Mesothelial cell of epicardium (in vitro differentiated cells): ENCODE data around the gene POLN. TPM values are rescaled to one million over a fixed set of nuclear protein-coding genes. Genes with fewer than 3 reads are reported as not detected.
A peak's percentile ranks its signal among the peaks of the same experiment; 100 is the strongest.

ENCODE experiments used
- DNase-seq, 2 experiments: peaks; one replicate each; pipeline ENCODE4 v3.0.0; 2021; ENCODE audit warnings: low spot score in 2 of 2; ENCODE audit not compliant: unreplicated experiment in 2 of 2
- H3K27ac Mint-ChIP-seq: 2 replicates; pipeline ENCODE4 v1.8.0; 2021; ENCODE audit warnings: mixed read lengths
- H3K27me3 Mint-ChIP-seq: 2 replicates; pipeline ENCODE4 v1.8.0; 2021; ENCODE audit warnings: low read depth, mixed read lengths
- H3K36me3 Mint-ChIP-seq: 2 replicates; pipeline ENCODE4 v1.8.0; 2021; ENCODE audit warnings: mixed read lengths
- H3K4me1 Mint-ChIP-seq: 2 replicates; pipeline ENCODE4 v1.8.0; 2021; ENCODE audit warnings: mixed read lengths
- H3K4me3 Mint-ChIP-seq: 2 replicates; pipeline ENCODE4 v1.8.0; 2021; ENCODE audit warnings: mild to moderate bottlenecking, moderate library complexity, mixed read lengths
- H3K9me3 Mint-ChIP-seq: 2 replicates; pipeline ENCODE4 v1.8.0; 2021; ENCODE audit warnings: mixed read lengths
- total RNA-seq: library from RNA; stranded (reverse); gene quantifications from 3 replicates; pipeline ENCODE4 v1.2.1, GENCODE V29; 2021
- TF ChIP-seq, protein P1 (sequence below): fragments of 200-600 bp; sonication (generic); IDR thresholded peaks from one replicate; pipeline ENCODE4 v1.5.0; 2021; ENCODE audit warnings: antibody characterized with exemption; ENCODE audit not compliant: unreplicated experiment

The POLN gene
- total RNA-seq, 1 donor from 2014 or later = 5.8 TPM

DNA sequence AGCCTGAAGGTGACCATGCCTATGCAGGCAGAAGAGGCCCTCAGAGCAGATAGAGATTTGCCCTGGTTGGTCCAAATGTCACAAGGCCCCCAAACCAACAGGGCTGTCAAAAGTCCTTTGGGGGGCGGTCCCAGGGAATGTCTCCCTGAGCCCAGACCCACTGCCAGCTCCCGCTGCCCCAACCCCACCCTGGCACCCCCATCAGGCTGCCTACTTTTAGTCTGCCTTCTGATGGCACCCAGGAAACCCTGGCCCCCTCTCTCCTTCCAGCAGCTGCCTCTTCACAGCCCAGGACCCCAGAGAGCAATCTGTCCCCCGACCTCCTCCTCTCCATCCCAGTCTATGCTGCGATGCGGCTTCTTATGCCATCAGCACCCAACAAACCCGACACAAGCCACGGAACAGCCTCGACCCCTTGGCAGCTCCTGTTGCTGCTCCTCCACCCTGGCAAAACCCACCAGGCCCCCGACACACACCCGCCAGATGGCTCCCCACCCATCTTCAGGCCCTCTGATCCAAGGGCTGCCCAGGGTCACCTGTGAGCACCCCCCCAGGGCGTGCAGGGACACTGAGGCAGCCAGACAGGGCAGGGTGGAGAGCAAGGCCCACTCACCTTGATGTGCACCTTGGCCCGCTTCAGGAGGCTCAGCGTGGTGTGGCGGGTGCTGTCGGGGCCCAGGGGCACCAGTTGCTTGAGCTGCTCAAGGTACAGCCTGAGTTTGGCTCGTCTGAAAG, 10.0 kb upstream of the POLN start:
- no peak overlapping the region for H3K27ac Mint-ChIP-seq
- peak in 1 of 2 experiments; percentile 18 for DNase-seq
- no peaks in the 10 kb centered on the region for H3K27me3 Mint-ChIP-seq

DNA sequence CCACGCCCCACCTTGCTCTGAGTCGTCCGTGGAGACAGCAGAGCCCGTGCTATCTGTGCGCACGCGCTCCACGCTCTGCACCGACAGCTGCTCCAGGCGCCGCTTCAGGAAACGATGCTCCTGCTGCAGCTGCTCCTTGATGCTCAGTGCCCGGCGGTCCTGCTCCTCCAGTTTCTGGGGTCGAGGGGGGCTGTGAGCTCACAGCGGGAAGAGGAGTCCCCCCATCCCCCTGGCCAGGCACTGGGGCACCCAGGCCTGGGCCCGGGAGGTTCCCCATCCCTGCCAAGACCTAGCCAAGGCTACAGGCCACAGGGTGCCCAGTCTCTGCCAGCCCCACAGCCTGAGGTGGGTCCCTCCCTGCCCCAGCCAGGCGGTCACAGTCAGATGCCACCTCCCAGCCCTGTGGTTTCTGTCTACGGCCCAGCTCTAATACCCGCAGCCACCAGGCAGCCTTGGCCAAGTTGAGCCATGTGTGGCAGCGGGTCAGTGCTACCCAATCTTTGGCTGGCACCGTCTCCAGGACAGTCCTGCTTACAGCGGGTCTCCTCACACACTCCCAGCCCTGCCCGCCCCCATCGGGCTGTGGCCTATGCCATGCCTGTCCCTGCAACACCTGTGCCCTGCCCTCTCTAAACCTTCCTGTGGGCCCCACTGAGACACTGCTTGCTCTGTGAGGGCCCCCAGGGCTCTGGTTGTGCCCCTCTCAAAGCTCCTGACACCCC, 9.3 kb upstream of the POLN start:
- peaks cover 10% of the 10 kb centered on the region for H3K4me1 Mint-ChIP-seq
- no peaks in the 10 kb centered on the region for H3K27me3 Mint-ChIP-seq
- H3K36me3 Mint-ChIP-seq = peaks cover 12% of the 10 kb centered on the region
- H3K27ac Mint-ChIP-seq = no peak overlapping the region
- peak in 1 of 2 experiments; percentile 35 for DNase-seq
- H3K9me3 Mint-ChIP-seq = no peaks in the 10 kb centered on the region
- TF ChIP-seq, protein P1, sequence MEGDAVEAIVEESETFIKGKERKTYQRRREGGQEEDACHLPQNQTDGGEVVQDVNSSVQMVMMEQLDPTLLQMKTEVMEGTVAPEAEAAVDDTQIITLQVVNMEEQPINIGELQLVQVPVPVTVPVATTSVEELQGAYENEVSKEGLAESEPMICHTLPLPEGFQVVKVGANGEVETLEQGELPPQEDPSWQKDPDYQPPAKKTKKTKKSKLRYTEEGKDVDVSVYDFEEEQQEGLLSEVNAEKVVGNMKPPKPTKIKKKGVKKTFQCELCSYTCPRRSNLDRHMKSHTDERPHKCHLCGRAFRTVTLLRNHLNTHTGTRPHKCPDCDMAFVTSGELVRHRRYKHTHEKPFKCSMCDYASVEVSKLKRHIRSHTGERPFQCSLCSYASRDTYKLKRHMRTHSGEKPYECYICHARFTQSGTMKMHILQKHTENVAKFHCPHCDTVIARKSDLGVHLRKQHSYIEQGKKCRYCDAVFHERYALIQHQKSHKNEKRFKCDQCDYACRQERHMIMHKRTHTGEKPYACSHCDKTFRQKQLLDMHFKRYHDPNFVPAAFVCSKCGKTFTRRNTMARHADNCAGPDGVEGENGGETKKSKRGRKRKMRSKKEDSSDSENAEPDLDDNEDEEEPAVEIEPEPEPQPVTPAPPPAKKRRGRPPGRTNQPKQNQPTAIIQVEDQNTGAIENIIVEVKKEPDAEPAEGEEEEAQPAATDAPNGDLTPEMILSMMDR = no peak
- no peak overlapping the region for H3K4me3 Mint-ChIP-seq

More for the DNA sequence above, 10.0 kb upstream of the POLN start:
- H3K4me1 Mint-ChIP-seq = peaks cover 13% of the 10 kb centered on the region
- H3K4me3 Mint-ChIP-seq = no peak overlapping the region
- TF ChIP-seq, protein P1 = no peak
- peaks cover 12% of the 10 kb centered on the region for H3K36me3 Mint-ChIP-seq
- no peaks in the 10 kb centered on the region for H3K9me3 Mint-ChIP-seq

DNA sequence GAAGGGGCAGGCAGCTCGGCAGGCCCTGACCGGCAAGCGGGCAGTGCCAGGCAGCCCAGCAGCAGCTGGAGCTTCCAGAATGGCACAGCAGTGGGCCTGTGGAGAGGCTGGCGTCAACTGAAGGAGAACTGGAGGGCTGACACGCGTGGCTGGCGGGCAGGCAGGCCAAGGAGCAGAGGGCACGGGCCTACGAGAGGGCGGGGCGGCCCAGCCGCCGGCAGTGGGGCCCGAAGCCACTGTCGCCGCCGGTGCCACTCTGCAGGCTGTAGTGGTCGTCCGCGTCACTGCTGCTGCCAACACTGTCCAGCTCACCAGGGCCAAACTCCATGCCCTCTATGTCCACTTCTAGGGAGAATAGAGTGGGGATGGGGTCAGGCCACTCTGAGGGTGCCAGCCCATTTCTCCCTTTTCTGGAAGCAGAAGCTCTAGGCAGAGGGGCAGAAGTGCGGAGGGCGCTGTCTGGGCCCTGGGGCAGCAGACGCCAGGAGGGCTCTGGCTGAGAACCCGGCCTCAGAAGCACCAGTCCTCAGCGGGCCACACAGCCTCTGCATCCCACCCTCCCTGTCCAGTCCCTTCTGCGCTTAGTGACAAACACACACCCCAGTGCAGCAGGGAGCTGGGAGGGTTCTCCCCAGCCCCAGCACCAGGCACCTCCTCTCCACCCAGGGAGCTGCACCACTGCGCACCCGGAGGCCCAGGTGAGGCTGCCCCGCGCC, 8.6 kb upstream of the POLN start:
- no peak for DNase-seq
- TF ChIP-seq, protein P1 = no peak

DNA sequence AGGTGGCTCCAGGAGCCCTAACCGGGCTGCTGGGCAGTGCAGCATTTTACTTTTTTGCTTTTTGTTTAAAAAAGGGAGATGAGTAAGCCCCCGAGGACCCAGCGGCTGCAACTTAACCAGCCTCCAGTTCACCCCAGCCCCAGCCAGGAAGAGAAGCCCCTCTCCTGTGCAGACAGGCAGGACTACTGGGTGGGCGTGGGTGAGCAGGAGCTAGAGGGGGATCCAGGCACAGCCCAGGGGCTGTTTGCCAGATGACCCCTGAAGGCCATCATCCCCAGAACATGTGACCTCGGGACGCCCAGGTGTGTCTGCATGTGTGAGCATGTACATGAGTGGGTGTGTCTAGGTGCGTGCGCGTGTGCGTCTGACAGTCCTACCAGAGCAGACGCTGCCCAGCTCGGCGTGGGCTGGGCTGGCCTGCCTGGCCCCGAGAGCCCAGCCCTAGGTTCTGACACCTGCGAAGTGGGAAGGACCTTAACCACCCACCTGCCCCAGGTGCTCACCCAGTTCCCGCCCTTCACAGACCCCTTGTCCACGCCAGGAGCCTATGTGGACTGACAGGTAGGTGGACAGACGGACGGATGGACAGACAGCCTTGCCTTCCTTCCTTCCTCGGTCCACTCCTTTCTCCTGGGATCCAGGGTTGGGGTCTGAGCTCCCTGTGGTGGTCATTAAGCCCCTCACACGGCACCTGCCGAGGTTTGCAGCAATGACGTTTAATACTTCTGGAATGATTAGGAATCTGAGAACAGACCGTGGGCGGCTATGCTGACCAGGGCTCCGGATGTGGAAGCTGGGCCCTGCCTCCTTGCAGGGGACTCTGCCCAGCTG, 7.8 kb upstream of the POLN start:
- peaks cover 9% of the 10 kb centered on the region for H3K36me3 Mint-ChIP-seq
- H3K27ac Mint-ChIP-seq = no peak overlapping the region
- peaks cover 5% of the 10 kb centered on the region for H3K4me1 Mint-ChIP-seq
- H3K9me3 Mint-ChIP-seq = no peaks in the 10 kb centered on the region
- no peak overlapping the region for H3K4me3 Mint-ChIP-seq
- no peaks in the 10 kb centered on the region for H3K27me3 Mint-ChIP-seq
- TF ChIP-seq, protein P1 = no peak
- no peak for DNase-seq

More for the DNA sequence above, 8.6 kb upstream of the POLN start:
- Mint-ChIP-seq H3K4me1 (peaks cover 10% of the 10 kb centered on the region), H3K27me3 (no peaks in the 10 kb centered on the region), H3K4me3 (no peak overlapping the region), H3K27ac (no peak overlapping the region), H3K9me3 (no peaks in the 10 kb centered on the region), H3K36me3 (peaks cover 12% of the 10 kb centered on the region)

DNA sequence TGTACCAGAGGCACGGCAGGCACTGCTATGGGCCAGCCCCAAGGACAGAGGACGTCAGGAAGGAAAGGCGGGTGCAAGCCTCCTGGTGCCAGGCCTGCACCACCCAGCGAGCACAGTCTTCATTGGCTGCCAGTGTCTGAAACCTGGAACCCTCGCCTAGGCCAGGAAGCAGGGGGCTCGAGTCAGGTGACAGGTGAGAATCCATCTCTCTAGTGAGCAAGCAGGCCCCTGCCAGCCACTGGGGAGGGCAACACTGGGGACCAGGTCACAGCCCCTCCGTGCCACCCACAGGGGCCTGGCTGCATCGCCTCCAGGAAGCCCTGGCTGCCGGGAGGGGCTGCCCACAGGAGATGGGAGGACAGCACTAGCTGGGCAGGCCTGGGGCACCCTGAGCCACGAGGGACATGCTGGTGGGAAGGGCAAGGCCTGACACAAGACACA, 6.9 kb upstream of the POLN start:
- peak in 1 of 2 experiments; percentile 24 for DNase-seq
- H3K9me3 Mint-ChIP-seq = no peaks in the 10 kb centered on the region
- H3K4me1 Mint-ChIP-seq = peaks cover 4% of the 10 kb centered on the region
- TF ChIP-seq, protein P1 = no peak
- no peaks in the 10 kb centered on the region for H3K36me3 Mint-ChIP-seq
- H3K27me3 Mint-ChIP-seq = no peaks in the 10 kb centered on the region
- H3K27ac Mint-ChIP-seq = no peak overlapping the region
- no peak overlapping the region for H3K4me3 Mint-ChIP-seq
